ENCODE measurements around the gene FOXF1. TPM values are rescaled to one million over a fixed set of nuclear protein-coding genes. Genes with fewer than 3 reads are reported as not detected.

FOXF1 gene
- total RNA-seq, 1 donor from 2014 or later = not detected

GRCh38 chr16:86492961-86493629, 17.2 kb upstream of the FOXF1 start:
- intact Hi-C loops (cut with micrococcal nuclease) = no loop called here

- intact Hi-C loops (cut with micrococcal nuclease) = no loop called here
Measured at GRCh38 chr16:86494039-86494564, 16.2 kb upstream of the FOXF1 start.

- intact Hi-C loops (cut with micrococcal nuclease) = no loop called here
Measured at GRCh38 chr16:86494565-86495356, 15.6 kb upstream of the FOXF1 start.

- intact Hi-C loops (cut with micrococcal nuclease) = no loop called here
Measured at GRCh38 chr16:86495357-86495701, 15.0 kb upstream of the FOXF1 start.

- intact Hi-C loops (cut with micrococcal nuclease) = no loop called here
Measured at GRCh38 chr16:86495756-86496261, 14.5 kb upstream of the FOXF1 start.

GRCh38 chr16:86496262-86496928, 13.9 kb upstream of the FOXF1 start:
- intact Hi-C loops (cut with micrococcal nuclease) = no loop called here

- intact Hi-C loops (cut with micrococcal nuclease) = no loop called here
Measured at GRCh38 chr16:86496929-86497461, 13.3 kb upstream of the FOXF1 start.

- intact Hi-C loops (cut with micrococcal nuclease) = no loop called here
Measured at GRCh38 chr16:86497551-86498021, 12.7 kb upstream of the FOXF1 start.

GRCh38 chr16:86498155-86498670, 12.1 kb upstream of the FOXF1 start:
- intact Hi-C loops (cut with micrococcal nuclease) = no loop called here

- intact Hi-C loops (cut with micrococcal nuclease) = no loop called here
Measured at GRCh38 chr16:86498671-86499439, 11.5 kb upstream of the FOXF1 start.

GRCh38 chr16:86499440-86499786, 10.9 kb upstream of the FOXF1 start:
- intact Hi-C loops (cut with micrococcal nuclease) = no loop called here

- intact Hi-C loops (cut with micrococcal nuclease) = no loop called here
Measured at GRCh38 chr16:86499889-86500707, 10.2 kb upstream of the FOXF1 start.

- intact Hi-C loops (cut with micrococcal nuclease) = no loop called here
Measured at GRCh38 chr16:86500708-86501510, 9.4 kb upstream of the FOXF1 start.

- intact Hi-C loops (cut with micrococcal nuclease) = no loop called here
Measured at GRCh38 chr16:86501989-86502855, 8.1 kb upstream of the FOXF1 start.

GRCh38 chr16:86502856-86503748, 7.2 kb upstream of the FOXF1 start:
- intact Hi-C loops (cut with micrococcal nuclease) = no loop called here

GRCh38 chr16:86503830-86504229, 6.5 kb upstream of the FOXF1 start:
- intact Hi-C loops (cut with micrococcal nuclease) = no loop called here

Measured in T-helper 2 cell treated with Interferon-gamma antibody and Interleukin-4, amounts not matched to agents 100 ng/mL and 5 ng/mL, for 36 hours (primary cell).